ENCODE measurements around the gene PPY. TPM values are rescaled to one million over a fixed set of nuclear protein-coding genes. Genes with fewer than 3 reads are reported as not detected.
"Not testable (repeated sequence)": the region's sequence is repeated elsewhere in the genome, so short reads cannot be mapped to it uniquely, and the experiment has no call there.

The PPY gene
- total RNA-seq, 1 donor from 2014 or later, result not detected

DNA sequence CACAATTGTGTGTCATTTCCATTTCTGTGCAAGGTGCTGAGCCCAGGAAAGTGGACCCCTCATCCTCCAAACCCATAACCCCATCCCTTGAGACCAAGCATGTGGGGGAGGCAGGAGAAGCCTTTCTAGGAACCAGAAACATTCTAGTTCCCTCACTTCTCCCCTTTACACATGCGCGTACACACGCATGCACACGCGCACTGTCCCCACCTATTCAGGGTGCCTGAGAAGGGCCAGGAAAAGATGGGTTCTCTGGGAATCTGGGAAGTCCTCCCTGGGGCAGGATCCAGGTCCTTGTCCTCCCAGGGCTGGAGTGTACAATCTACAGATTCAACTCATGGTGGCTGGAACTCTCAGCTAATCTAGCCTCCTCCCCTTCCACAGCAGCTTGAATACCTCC, 2.4 kb downstream of the PPY start:
- no peak overlapping the region for H3K27ac Mint-ChIP-seq (ENCODE audit: unreplicated experiment)
- TF ChIP-seq, protein P1, sequence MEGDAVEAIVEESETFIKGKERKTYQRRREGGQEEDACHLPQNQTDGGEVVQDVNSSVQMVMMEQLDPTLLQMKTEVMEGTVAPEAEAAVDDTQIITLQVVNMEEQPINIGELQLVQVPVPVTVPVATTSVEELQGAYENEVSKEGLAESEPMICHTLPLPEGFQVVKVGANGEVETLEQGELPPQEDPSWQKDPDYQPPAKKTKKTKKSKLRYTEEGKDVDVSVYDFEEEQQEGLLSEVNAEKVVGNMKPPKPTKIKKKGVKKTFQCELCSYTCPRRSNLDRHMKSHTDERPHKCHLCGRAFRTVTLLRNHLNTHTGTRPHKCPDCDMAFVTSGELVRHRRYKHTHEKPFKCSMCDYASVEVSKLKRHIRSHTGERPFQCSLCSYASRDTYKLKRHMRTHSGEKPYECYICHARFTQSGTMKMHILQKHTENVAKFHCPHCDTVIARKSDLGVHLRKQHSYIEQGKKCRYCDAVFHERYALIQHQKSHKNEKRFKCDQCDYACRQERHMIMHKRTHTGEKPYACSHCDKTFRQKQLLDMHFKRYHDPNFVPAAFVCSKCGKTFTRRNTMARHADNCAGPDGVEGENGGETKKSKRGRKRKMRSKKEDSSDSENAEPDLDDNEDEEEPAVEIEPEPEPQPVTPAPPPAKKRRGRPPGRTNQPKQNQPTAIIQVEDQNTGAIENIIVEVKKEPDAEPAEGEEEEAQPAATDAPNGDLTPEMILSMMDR (IDR thresholded peaks at IDR 0.05; ENCODE audit: partially characterized antibody, unreplicated experiment), result no peak
- no peaks in the 10 kb centered on the region for H3K36me3 Mint-ChIP-seq (ENCODE audit: unreplicated experiment)
- H3K4me3 Mint-ChIP-seq (ENCODE audit: unreplicated experiment), result no peak overlapping the region
- H3K4me1 Mint-ChIP-seq (ENCODE audit: low read depth, unreplicated experiment), result peaks cover 6% of the 10 kb centered on the region
- DNase-seq, result no peak
- peaks cover 3% of the 10 kb centered on the region for H3K9me3 Mint-ChIP-seq (ENCODE audit: unreplicated experiment)
- peaks cover 4% of the 10 kb centered on the region for H3K27me3 Mint-ChIP-seq (ENCODE audit: unreplicated experiment)

DNA sequence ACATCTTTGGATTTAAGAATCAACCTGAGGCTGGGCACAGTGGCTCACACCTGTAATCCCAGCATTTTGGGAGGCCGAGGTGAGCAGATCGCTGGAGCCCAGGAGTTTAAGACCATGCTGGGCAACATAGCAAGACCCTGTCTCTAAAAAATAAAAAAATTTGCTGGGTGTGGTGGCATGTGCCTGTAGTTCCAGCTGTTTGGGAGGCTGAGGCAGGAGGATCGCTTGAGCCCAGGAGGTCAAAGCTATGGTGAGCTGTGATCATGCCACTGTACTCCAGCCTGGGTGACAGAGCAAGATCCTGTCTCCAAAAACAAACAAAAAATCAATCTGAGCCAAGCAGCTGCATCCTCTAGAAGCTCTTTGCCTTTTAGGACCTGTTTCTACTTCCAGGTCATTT, 2.8 kb downstream of the PPY start:
- H3K27me3 Mint-ChIP-seq (ENCODE audit: unreplicated experiment); H3K4me1 Mint-ChIP-seq (ENCODE audit: low read depth, unreplicated experiment); DNase-seq; H3K27ac Mint-ChIP-seq (ENCODE audit: unreplicated experiment); H3K36me3 Mint-ChIP-seq (ENCODE audit: unreplicated experiment); H3K9me3 Mint-ChIP-seq (ENCODE audit: unreplicated experiment); H3K4me3 Mint-ChIP-seq (ENCODE audit: unreplicated experiment): not testable (repeated sequence)

DNA sequence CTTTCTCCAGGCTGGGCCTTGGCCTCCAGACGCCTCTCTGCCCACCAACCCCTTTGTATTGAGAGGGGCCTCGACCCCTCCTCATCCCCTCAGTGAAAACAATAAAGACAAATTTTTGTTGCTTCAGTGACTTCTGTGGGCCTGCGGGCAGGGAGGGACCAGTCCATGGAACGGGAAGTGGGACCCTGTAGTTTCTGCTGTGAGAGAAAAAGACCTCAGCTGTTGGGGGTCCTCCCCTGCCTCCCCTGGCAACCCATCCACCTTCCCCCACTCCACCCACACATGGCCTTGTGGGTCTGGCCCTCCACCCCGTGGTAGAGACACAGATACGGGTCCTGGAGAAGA, 3.5 kb downstream of the PPY start:
- H3K4me1 Mint-ChIP-seq (ENCODE audit: low read depth, unreplicated experiment), result peaks cover 6% of the 10 kb centered on the region
- H3K27ac Mint-ChIP-seq (ENCODE audit: unreplicated experiment), result no peak overlapping the region
- H3K4me3 Mint-ChIP-seq (ENCODE audit: unreplicated experiment), result no peak overlapping the region
- TF ChIP-seq, protein P1 (IDR thresholded peaks at IDR 0.05; ENCODE audit: partially characterized antibody, unreplicated experiment), result no peak
- peaks cover 2% of the 10 kb centered on the region for H3K27me3 Mint-ChIP-seq (ENCODE audit: unreplicated experiment)
- H3K9me3 Mint-ChIP-seq (ENCODE audit: unreplicated experiment), result peaks cover 3% of the 10 kb centered on the region
- DNase-seq, result no peak
- H3K36me3 Mint-ChIP-seq (ENCODE audit: unreplicated experiment), result no peaks in the 10 kb centered on the region

DNA sequence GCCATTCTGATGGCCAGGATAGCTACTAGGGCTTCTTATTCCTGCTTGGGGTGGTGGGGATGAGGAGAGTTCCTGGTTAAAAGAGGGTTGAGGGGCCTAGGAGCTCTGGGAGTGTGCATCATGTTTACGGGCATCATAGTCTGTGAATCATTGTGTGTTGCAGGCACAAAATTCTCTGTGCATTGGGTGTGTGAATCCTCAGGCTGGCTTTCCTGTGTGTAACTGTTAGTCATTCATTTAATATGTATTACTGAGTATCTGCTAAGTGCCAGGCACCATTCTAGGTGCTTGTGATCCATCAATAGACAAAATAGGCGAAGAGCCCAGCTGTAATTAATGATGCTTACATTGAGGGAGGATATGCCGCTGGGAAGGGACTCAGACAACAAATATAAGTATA, 5.8 kb downstream of the PPY start:
- TF ChIP-seq, protein P1 (IDR thresholded peaks at IDR 0.05; ENCODE audit: partially characterized antibody, unreplicated experiment), result no peak
- DNase-seq, result no peak
- Mint-ChIP-seq H3K4me1 (ENCODE audit: low read depth, unreplicated experiment) (peaks cover 6% of the 10 kb centered on the region), H3K27me3 (ENCODE audit: unreplicated experiment) (peaks cover 2% of the 10 kb centered on the region), H3K9me3 (ENCODE audit: unreplicated experiment) (peaks cover 2% of the 10 kb centered on the region), H3K36me3 (ENCODE audit: unreplicated experiment) (no peaks in the 10 kb centered on the region), H3K4me3 (ENCODE audit: unreplicated experiment) (no peak overlapping the region), H3K27ac (ENCODE audit: unreplicated experiment) (no peak overlapping the region)

DNA sequence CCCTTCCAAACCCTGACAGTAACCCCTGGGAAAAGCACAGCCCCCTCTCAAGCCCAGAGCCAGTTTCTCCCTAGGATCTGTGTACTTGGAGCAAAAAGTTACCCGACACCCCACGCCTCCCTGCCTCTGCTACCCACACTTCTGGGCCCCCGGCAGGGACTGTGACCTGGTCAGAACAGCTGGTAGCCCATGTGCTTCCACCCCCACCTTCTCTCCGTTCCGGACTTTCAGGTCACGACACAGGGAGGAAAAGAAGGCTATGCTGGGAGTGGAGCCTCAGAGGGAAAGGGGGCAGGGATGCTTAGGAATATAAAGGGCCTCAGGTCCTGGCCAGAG, 6.4 kb downstream of the PPY start:
- H3K27me3 Mint-ChIP-seq (ENCODE audit: unreplicated experiment), result peaks cover 2% of the 10 kb centered on the region
- peaks cover 3% of the 10 kb centered on the region for H3K4me1 Mint-ChIP-seq (ENCODE audit: low read depth, unreplicated experiment)

More for the DNA sequence above, 6.4 kb downstream of the PPY start:
- DNase-seq, result no peak
- Mint-ChIP-seq H3K36me3 (ENCODE audit: unreplicated experiment) (no peaks in the 10 kb centered on the region), H3K4me3 (ENCODE audit: unreplicated experiment) (no peak overlapping the region), H3K27ac (ENCODE audit: unreplicated experiment) (no peak overlapping the region), H3K9me3 (ENCODE audit: unreplicated experiment) (peaks cover 2% of the 10 kb centered on the region)
- TF ChIP-seq, protein P1 (IDR thresholded peaks at IDR 0.05; ENCODE audit: partially characterized antibody, unreplicated experiment), result no peak
